ENCODE measurements around the gene XRCC3. TPM values are rescaled to one million over a fixed set of nuclear protein-coding genes. Genes with fewer than 3 reads are reported as not detected.
"Not testable (repeated sequence)": the region's sequence is repeated elsewhere in the genome, so short reads cannot be mapped to it uniquely, and the experiment has no call there.

XRCC3 gene
- total and polyA plus RNA-seq, 9 donors = 6.9 to 14.2 (median 10.6) TPM

- H3K9me3 ChIP-seq (replicated peaks; ENCODE audit: control insufficient read depth, low read depth, low read length) = no peaks in the 10 kb centered on the region
- H3K27me3 ChIP-seq (ENCODE audit: control insufficient read depth, insufficient read depth, low read length) = no peaks in the 10 kb centered on the region
- no peak overlapping the region for H3K4me3 ChIP-seq (ENCODE audit: low read length)
- no peak for DNase-seq
- no peak overlapping the region for H3K27ac ChIP-seq (ENCODE audit: low read length)
- WGBS (ENCODE audit: insufficient coverage) = 96% methylated on average over 4 of the region's 4 CpGs
- H3K36me3 ChIP-seq (ENCODE audit: control insufficient read depth, insufficient read depth, low read length) = peaks cover 38% of the 10 kb centered on the region
- peaks cover 3% of the 10 kb centered on the region for H3K4me1 ChIP-seq (ENCODE audit: control insufficient read depth, insufficient read depth, low read length)
These were observed 61.4 kb downstream of the XRCC3 start for GRCh38 chr14:103653805-103654204.

- WGBS (ENCODE audit: insufficient coverage) = 20% methylated on average over 1 of the region's 10 CpGs
- DNase-seq; H3K4me1 ChIP-seq (ENCODE audit: control insufficient read depth, insufficient read depth, low read length); H3K27ac ChIP-seq (ENCODE audit: low read length); H3K27me3 ChIP-seq (ENCODE audit: control insufficient read depth, insufficient read depth, low read length); H3K4me3 ChIP-seq (ENCODE audit: low read length); H3K9me3 ChIP-seq (replicated peaks; ENCODE audit: control insufficient read depth, low read depth, low read length): not testable (repeated sequence)
- H3K36me3 ChIP-seq (ENCODE audit: control insufficient read depth, insufficient read depth, low read length) = peaks cover 38% of the 10 kb centered on the region
These were observed 61.9 kb downstream of the XRCC3 start for GRCh38 chr14:103653336-103653735.

GRCh38 chr14:103652806-103653205 is 62.4 kb downstream of the XRCC3 start:
- Histone ChIP-seq H3K4me3 (ENCODE audit: low read length) (no peak overlapping the region), H3K27ac (ENCODE audit: low read length) (no peak overlapping the region)

GRCh38 chr14:103651585-103651984 is 63.7 kb downstream of the XRCC3 start:
- WGBS (ENCODE audit: insufficient coverage) = 67% methylated on average over 7 of the region's 7 CpGs
- no peak overlapping the region for H3K4me3 ChIP-seq (ENCODE audit: low read length)
- DNase-seq = no peak
- H3K9me3 ChIP-seq (replicated peaks; ENCODE audit: control insufficient read depth, low read depth, low read length) = no peaks in the 10 kb centered on the region
- peaks cover 3% of the 10 kb centered on the region for H3K4me1 ChIP-seq (ENCODE audit: control insufficient read depth, insufficient read depth, low read length)
- no peaks in the 10 kb centered on the region for H3K27me3 ChIP-seq (ENCODE audit: control insufficient read depth, insufficient read depth, low read length)
- peaks cover 22% of the 10 kb centered on the region for H3K36me3 ChIP-seq (ENCODE audit: control insufficient read depth, insufficient read depth, low read length)
- no peak overlapping the region for H3K27ac ChIP-seq (ENCODE audit: low read length)

More at GRCh38 chr14:103652806-103653205, 62.4 kb downstream of the XRCC3 start:
- peak; percentile 25 for DNase-seq
- no peaks in the 10 kb centered on the region for H3K27me3 ChIP-seq (ENCODE audit: control insufficient read depth, insufficient read depth, low read length)
- H3K9me3 ChIP-seq (replicated peaks; ENCODE audit: control insufficient read depth, low read depth, low read length) = no peaks in the 10 kb centered on the region
- WGBS (ENCODE audit: insufficient coverage) = no CpG with 5 or more reads among the region's 3 CpGs
- peaks cover 34% of the 10 kb centered on the region for H3K36me3 ChIP-seq (ENCODE audit: control insufficient read depth, insufficient read depth, low read length)
- peaks cover 3% of the 10 kb centered on the region for H3K4me1 ChIP-seq (ENCODE audit: control insufficient read depth, insufficient read depth, low read length)

- DNase-seq = no peak
- Histone ChIP-seq H3K4me3 (ENCODE audit: low read length) (no peak overlapping the region), H3K9me3 (replicated peaks; ENCODE audit: control insufficient read depth, low read depth, low read length) (no peaks in the 10 kb centered on the region), H3K4me1 (ENCODE audit: control insufficient read depth, insufficient read depth, low read length) (peaks cover 3% of the 10 kb centered on the region), H3K27ac (ENCODE audit: low read length) (no peak overlapping the region), H3K36me3 (ENCODE audit: control insufficient read depth, insufficient read depth, low read length) (peaks cover 10% of the 10 kb centered on the region), H3K27me3 (ENCODE audit: control insufficient read depth, insufficient read depth, low read length) (no peaks in the 10 kb centered on the region)
- WGBS (ENCODE audit: insufficient coverage) = no CpG with 5 or more reads among the region's 4 CpGs
These were observed 65.0 kb downstream of the XRCC3 start for GRCh38 chr14:103650213-103650612.

GRCh38 chr14:103649001-103649400 is 66.2 kb downstream of the XRCC3 start:
- Histone ChIP-seq H3K36me3 (ENCODE audit: control insufficient read depth, insufficient read depth, low read length) (peaks cover 2% of the 10 kb centered on the region), H3K4me1 (ENCODE audit: control insufficient read depth, insufficient read depth, low read length) (peaks cover 3% of the 10 kb centered on the region), H3K27ac (ENCODE audit: low read length) (no peak overlapping the region), H3K9me3 (replicated peaks; ENCODE audit: control insufficient read depth, low read depth, low read length) (no peaks in the 10 kb centered on the region), H3K27me3 (ENCODE audit: control insufficient read depth, insufficient read depth, low read length) (no peaks in the 10 kb centered on the region), H3K4me3 (ENCODE audit: low read length) (no peak overlapping the region)
- DNase-seq = no peak
- 81% methylated on average over 3 of the region's 3 CpGs for WGBS (ENCODE audit: insufficient coverage)

Other genes with a start within 250 kb of the XRCC3 start
- gene CKB, start 192.6 kb downstream of the XRCC3 start, total RNA-seq = 155 TPM
- gene CKB, start 192.6 kb downstream of the XRCC3 start, polyA plus RNA-seq (ENCODE audit: insufficient read depth in 1 of 8, insufficient read length in 8 of 8, low replicate concordance in 1 of 8) = 100 to 1,000 TPM; 223 to 560 (median 346) TPM
- gene TRMT61A, start 186.3 kb downstream of the XRCC3 start, total RNA-seq = 6.4 TPM
- gene TRMT61A, start 186.3 kb downstream of the XRCC3 start, polyA plus RNA-seq (ENCODE audit: insufficient read depth in 1 of 8, insufficient read length in 8 of 8, low replicate concordance in 1 of 8) = 1 to 10 TPM; 7.4 to 9.1 (median 7.8) TPM
- 17.8 TPM for gene BAG5, start 152.8 kb downstream of the XRCC3 start, total RNA-seq
- 10 to 100 TPM; 14.3 to 23.3 (median 19.7) TPM for gene BAG5, start 152.8 kb downstream of the XRCC3 start, polyA plus RNA-seq (ENCODE audit: insufficient read depth in 1 of 8, insufficient read length in 8 of 8, low replicate concordance in 1 of 8)
- gene COA8, start 152.5 kb downstream of the XRCC3 start, total RNA-seq = 59.1 TPM
- 10 to 100 TPM; 36.6 to 61.2 (median 47.6) TPM for gene COA8, start 152.5 kb downstream of the XRCC3 start, polyA plus RNA-seq (ENCODE audit: insufficient read depth in 1 of 8, insufficient read length in 8 of 8, low replicate concordance in 1 of 8)
- 86.3 TPM for gene KLC1, start 86.2 kb downstream of the XRCC3 start, total RNA-seq
- 100 to 1,000 TPM in 6 of 8 donors, 10 to 100 TPM in 2; 82.9 to 115 (median 104) TPM for gene KLC1, start 86.2 kb downstream of the XRCC3 start, polyA plus RNA-seq (ENCODE audit: insufficient read depth in 1 of 8, insufficient read length in 8 of 8, low replicate concordance in 1 of 8)
- gene ZFYVE21, start 359 bp upstream of the XRCC3 start, total RNA-seq = 34.2 TPM
- 10 to 100 TPM; 33.6 to 46.4 (median 41.6) TPM for gene ZFYVE21, start 359 bp upstream of the XRCC3 start, polyA plus RNA-seq (ENCODE audit: insufficient read depth in 1 of 8, insufficient read length in 8 of 8, low replicate concordance in 1 of 8)
- 6.6 TPM for gene PPP1R13B, start 132.1 kb upstream of the XRCC3 start, total RNA-seq
- 10 to 100 TPM in 3 of 8 donors, 1 to 10 TPM in 5; 6.2 to 13.6 (median 9.3) TPM for gene PPP1R13B, start 132.1 kb upstream of the XRCC3 start, polyA plus RNA-seq (ENCODE audit: insufficient read depth in 1 of 8, insufficient read length in 8 of 8, low replicate concordance in 1 of 8)
- 0.22 TPM for gene TDRD9, start 213.0 kb upstream of the XRCC3 start, total RNA-seq
- under 1 TPM; 0.12 to 0.80 (median 0.43) TPM for gene TDRD9, start 213.0 kb upstream of the XRCC3 start, polyA plus RNA-seq (ENCODE audit: insufficient read depth in 1 of 8, insufficient read length in 8 of 8, low replicate concordance in 1 of 8)
- not detected for gene RD3L, start 227.1 kb upstream of the XRCC3 start, total RNA-seq
- gene RD3L, start 227.1 kb upstream of the XRCC3 start, polyA plus RNA-seq (ENCODE audit: insufficient read depth in 1 of 8, insufficient read length in 8 of 8, low replicate concordance in 1 of 8) = not detected

All from muscle of leg (tissue), 11 donors.